ENCODE measurements around the gene RTN4RL2. TPM values are rescaled to one million over a fixed set of nuclear protein-coding genes. Genes with fewer than 3 reads are reported as not detected.

The RTN4RL2 gene
- total RNA-seq, 1 donor from 2014 or later = 0.62 TPM

DNA sequence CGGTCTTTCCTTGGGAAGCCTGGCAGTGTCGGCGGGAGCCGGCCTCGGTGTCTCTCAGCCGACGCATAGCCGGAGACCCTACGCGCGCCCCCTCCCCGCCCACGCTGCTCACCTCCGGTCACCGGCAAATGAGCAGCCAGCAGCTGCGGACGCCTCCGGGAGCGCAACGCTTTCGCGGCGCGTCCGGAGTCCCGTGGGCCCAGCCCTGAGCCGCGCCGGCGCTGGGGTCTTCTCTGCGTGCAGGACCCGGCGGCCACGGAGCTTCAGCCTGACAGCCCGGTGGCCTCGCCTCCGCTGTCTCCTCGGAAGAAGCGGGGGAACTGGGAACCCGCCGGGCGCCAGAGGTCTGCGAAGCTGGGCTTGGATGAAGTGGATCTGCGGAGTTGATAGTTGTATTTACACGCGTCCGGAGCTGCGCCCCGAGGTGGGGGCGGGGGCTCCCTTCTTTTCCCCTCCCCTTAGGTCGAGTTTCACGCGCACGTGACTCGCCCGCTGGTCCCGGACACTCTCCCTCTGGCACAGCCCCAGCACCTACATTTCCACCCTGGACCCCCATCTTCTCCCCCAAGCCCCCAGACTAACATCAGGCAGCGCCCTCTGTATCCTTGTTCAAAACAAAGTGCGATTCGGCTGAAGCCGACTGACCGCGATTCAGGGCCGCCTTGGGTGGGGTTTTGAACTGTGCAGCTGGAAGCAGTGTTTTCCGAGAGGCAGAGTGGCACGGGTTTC, 55.2 kb downstream of the RTN4RL2 start, which contains the start of gene SLC43A1:
TSS of gene SLC43A1 (minus strand) at position 371 of the 729 bp plus-strand sequence. CDS start 1,591 bp downstream, outside the sequence.
- Mint-ChIP-seq H3K4me1 (ENCODE audit: unreplicated experiment) (peaks cover 3% of the 10 kb centered on the region), H3K36me3 (ENCODE audit: low read depth, unreplicated experiment) (peaks cover 11% of the 10 kb centered on the region), H3K4me3 (ENCODE audit: unreplicated experiment) (peak within 1 kb of the TSS; percentile 97), H3K9me3 (ENCODE audit: unreplicated experiment) (no peaks in the 10 kb centered on the region), H3K27ac (ENCODE audit: unreplicated experiment) (peak within 1 kb of the TSS; percentile 80), H3K27me3 (ENCODE audit: unreplicated experiment) (peaks cover 14% of the 10 kb centered on the region)
- peak; percentile 38 for DNase-seq (ENCODE audit: low spot score)
- TF ChIP-seq, protein P1, sequence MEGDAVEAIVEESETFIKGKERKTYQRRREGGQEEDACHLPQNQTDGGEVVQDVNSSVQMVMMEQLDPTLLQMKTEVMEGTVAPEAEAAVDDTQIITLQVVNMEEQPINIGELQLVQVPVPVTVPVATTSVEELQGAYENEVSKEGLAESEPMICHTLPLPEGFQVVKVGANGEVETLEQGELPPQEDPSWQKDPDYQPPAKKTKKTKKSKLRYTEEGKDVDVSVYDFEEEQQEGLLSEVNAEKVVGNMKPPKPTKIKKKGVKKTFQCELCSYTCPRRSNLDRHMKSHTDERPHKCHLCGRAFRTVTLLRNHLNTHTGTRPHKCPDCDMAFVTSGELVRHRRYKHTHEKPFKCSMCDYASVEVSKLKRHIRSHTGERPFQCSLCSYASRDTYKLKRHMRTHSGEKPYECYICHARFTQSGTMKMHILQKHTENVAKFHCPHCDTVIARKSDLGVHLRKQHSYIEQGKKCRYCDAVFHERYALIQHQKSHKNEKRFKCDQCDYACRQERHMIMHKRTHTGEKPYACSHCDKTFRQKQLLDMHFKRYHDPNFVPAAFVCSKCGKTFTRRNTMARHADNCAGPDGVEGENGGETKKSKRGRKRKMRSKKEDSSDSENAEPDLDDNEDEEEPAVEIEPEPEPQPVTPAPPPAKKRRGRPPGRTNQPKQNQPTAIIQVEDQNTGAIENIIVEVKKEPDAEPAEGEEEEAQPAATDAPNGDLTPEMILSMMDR (IDR thresholded peaks at IDR 0.05; ENCODE audit: unreplicated experiment) = no peak

GRCh38 chr11:57516061-57516443, 55.7 kb downstream of the RTN4RL2 start:
- peak overlapping the region; percentile 97 for H3K4me3 Mint-ChIP-seq (ENCODE audit: unreplicated experiment)
- no peak for DNase-seq (ENCODE audit: low spot score)
- peak overlapping the region; percentile 80 for H3K27ac Mint-ChIP-seq (ENCODE audit: unreplicated experiment)
- H3K9me3 Mint-ChIP-seq (ENCODE audit: unreplicated experiment) = no peaks in the 10 kb centered on the region
- TF ChIP-seq, protein P1 (IDR thresholded peaks at IDR 0.05; ENCODE audit: unreplicated experiment) = no peak
- peaks cover 3% of the 10 kb centered on the region for H3K4me1 Mint-ChIP-seq (ENCODE audit: unreplicated experiment)
- peaks cover 11% of the 10 kb centered on the region for H3K36me3 Mint-ChIP-seq (ENCODE audit: low read depth, unreplicated experiment)
- H3K27me3 Mint-ChIP-seq (ENCODE audit: unreplicated experiment) = peaks cover 14% of the 10 kb centered on the region

GRCh38 chr11:57521116-57521515, 60.8 kb downstream of the RTN4RL2 start:
- H3K4me1 Mint-ChIP-seq (ENCODE audit: unreplicated experiment) = no peaks in the 10 kb centered on the region
- no peaks in the 10 kb centered on the region for H3K9me3 Mint-ChIP-seq (ENCODE audit: unreplicated experiment)
- TF ChIP-seq, protein P1 (IDR thresholded peaks at IDR 0.05; ENCODE audit: unreplicated experiment) = no peak
- H3K36me3 Mint-ChIP-seq (ENCODE audit: low read depth, unreplicated experiment) = peaks cover under 1% of the 10 kb centered on the region
- no peak overlapping the region for H3K4me3 Mint-ChIP-seq (ENCODE audit: unreplicated experiment)
- peaks cover 2% of the 10 kb centered on the region for H3K27me3 Mint-ChIP-seq (ENCODE audit: unreplicated experiment)
- DNase-seq (ENCODE audit: low spot score) = no peak
- no peak overlapping the region for H3K27ac Mint-ChIP-seq (ENCODE audit: unreplicated experiment)

GRCh38 chr11:57523419-57523818, 63.1 kb downstream of the RTN4RL2 start:
- TF ChIP-seq, protein P1 (IDR thresholded peaks at IDR 0.05; ENCODE audit: unreplicated experiment) = no peak
- Mint-ChIP-seq H3K27me3 (ENCODE audit: unreplicated experiment) (peaks cover 2% of the 10 kb centered on the region), H3K36me3 (ENCODE audit: low read depth, unreplicated experiment) (peaks cover 7% of the 10 kb centered on the region), H3K4me3 (ENCODE audit: unreplicated experiment) (no peak overlapping the region), H3K4me1 (ENCODE audit: unreplicated experiment) (no peaks in the 10 kb centered on the region), H3K9me3 (ENCODE audit: unreplicated experiment) (no peaks in the 10 kb centered on the region), H3K27ac (ENCODE audit: unreplicated experiment) (no peak overlapping the region)
- DNase-seq (ENCODE audit: low spot score) = no peak

Other genes starting within 250 kb of the RTN4RL2 start
- 48.8 TPM for gene APLNR, start 223.3 kb upstream of the RTN4RL2 start, total RNA-seq (ENCODE audit: unreplicated experiment)
- gene TNKS1BP1, start 135.6 kb upstream of the RTN4RL2 start, total RNA-seq (ENCODE audit: unreplicated experiment) = 122 TPM
- gene SSRP1, start 124.6 kb upstream of the RTN4RL2 start, total RNA-seq (ENCODE audit: unreplicated experiment) = 134 TPM
- gene P2RX3, start 122.2 kb upstream of the RTN4RL2 start, total RNA-seq (ENCODE audit: unreplicated experiment) = 0.23 TPM
- gene PRG3, start 79.4 kb upstream of the RTN4RL2 start, total RNA-seq (ENCODE audit: unreplicated experiment) = not detected
- gene PRG2, start 69.9 kb upstream of the RTN4RL2 start, total RNA-seq (ENCODE audit: unreplicated experiment) = not detected
- 17.5 TPM for gene SLC43A3, start 33.4 kb upstream of the RTN4RL2 start, total RNA-seq (ENCODE audit: unreplicated experiment)
- gene SLC43A1, start 55.2 kb downstream of the RTN4RL2 start, total RNA-seq (ENCODE audit: unreplicated experiment) = 10.4 TPM
- 60.2 TPM for gene TIMM10, start 70.2 kb downstream of the RTN4RL2 start, total RNA-seq (ENCODE audit: unreplicated experiment)
- gene SMTNL1, start 77.1 kb downstream of the RTN4RL2 start, total RNA-seq (ENCODE audit: unreplicated experiment) = 45.2 TPM
- gene UBE2L6, start 107.1 kb downstream of the RTN4RL2 start, total RNA-seq (ENCODE audit: unreplicated experiment) = 56.2 TPM
- 347 TPM for gene SERPING1, start 137.2 kb downstream of the RTN4RL2 start, total RNA-seq (ENCODE audit: unreplicated experiment)
- gene YPEL4, start 189.4 kb downstream of the RTN4RL2 start, total RNA-seq (ENCODE audit: unreplicated experiment) = not detected
- 31.1 TPM for gene CLP1, start 197.2 kb downstream of the RTN4RL2 start, total RNA-seq (ENCODE audit: unreplicated experiment)
- gene ZDHHC5, start 207.6 kb downstream of the RTN4RL2 start, total RNA-seq (ENCODE audit: unreplicated experiment) = 78.3 TPM